ENCODE data around the gene CSTF1.
"Not testable (repeated sequence)": the region's sequence is repeated elsewhere in the genome, so short reads cannot be mapped to it uniquely, and the experiment has no call there.

The CSTF1 gene

GRCh38 chr20:56371977-56372376 lies 20.5 kb upstream of the CSTF1 start:
- no peak for DNase-seq

GRCh38 chr20:56372850-56373249 lies 19.6 kb upstream of the CSTF1 start:
- DNase-seq = no peak

GRCh38 chr20:56373942-56374341 lies 18.5 kb upstream of the CSTF1 start:
- no peak for DNase-seq

GRCh38 chr20:56376331-56376730 lies 16.1 kb upstream of the CSTF1 start:
- DNase-seq = no peak

GRCh38 chr20:56378386-56378785 lies 14.1 kb upstream of the CSTF1 start:
- DNase-seq = no peak

GRCh38 chr20:56380375-56380774 lies 12.1 kb upstream of the CSTF1 start:
- no peak for DNase-seq

GRCh38 chr20:56381501-56381900 lies 10.9 kb upstream of the CSTF1 start:
- no peak for DNase-seq

- DNase-seq = no peak
These were observed 9.7 kb upstream of the CSTF1 start for GRCh38 chr20:56382696-56383095.

GRCh38 chr20:56383334-56383733 lies 9.1 kb upstream of the CSTF1 start:
- DNase-seq = no peak

GRCh38 chr20:56385130-56385529 lies 7.3 kb upstream of the CSTF1 start:
- no peak for DNase-seq

- no peak for DNase-seq
These were observed 6.2 kb upstream of the CSTF1 start for GRCh38 chr20:56386219-56386618.

- no peak for DNase-seq
These were observed 3.6 kb upstream of the CSTF1 start for GRCh38 chr20:56388882-56389281.

- DNase-seq = no peak
These were observed 2.6 kb upstream of the CSTF1 start for GRCh38 chr20:56389807-56390206.

- DNase-seq = not testable (repeated sequence)
These were observed 2.0 kb upstream of the CSTF1 start for GRCh38 chr20:56390396-56390795.

- DNase-seq = no peak
These were observed 1.4 kb upstream of the CSTF1 start for GRCh38 chr20:56391037-56391436.

- no peak for DNase-seq
These were observed 781 bp upstream of the CSTF1 start for GRCh38 chr20:56391596-56392131.

- no peak for DNase-seq
These were observed 537 bp downstream of the CSTF1 start for GRCh38 chr20:56392881-56393482.

- no peak for DNase-seq
These were observed 1.2 kb downstream of the CSTF1 start for GRCh38 chr20:56393653-56394052.

GRCh38 chr20:56395166-56395565 lies 2.7 kb downstream of the CSTF1 start:
- DNase-seq = no peak

GRCh38 chr20:56400001-56400640 lies 7.7 kb downstream of the CSTF1 start:
- DNase-seq = no peak

GRCh38 chr20:56403465-56403864 lies 11.0 kb downstream of the CSTF1 start:
- DNase-seq = no peak

- not testable (repeated sequence) for DNase-seq
These were observed 12.9 kb downstream of the CSTF1 start for GRCh38 chr20:56405356-56405755.

- no peak for DNase-seq
These were observed 14.5 kb downstream of the CSTF1 start for GRCh38 chr20:56406910-56407309.

- DNase-seq = no peak
These were observed 17.1 kb downstream of the CSTF1 start for GRCh38 chr20:56409521-56409920.

GRCh38 chr20:56409956-56410355 lies 17.5 kb downstream of the CSTF1 start:
- no peak for DNase-seq
